Suppressor macrophage treated with lipopolysaccharide for 4 hours (primary cell): Measurements from ENCODE around the gene LYPD5.
A peak's percentile ranks its signal among the peaks of the same experiment; 100 is the strongest.
"Not testable (repeated sequence)": the region's sequence is repeated elsewhere in the genome, so short reads cannot be mapped to it uniquely, and the experiment has no call there.

Experiments
- DNase-seq: peaks from one replicate; pipeline ENCODE4 v3.0.0-alpha.2; 2020

The LYPD5 gene

DNA sequence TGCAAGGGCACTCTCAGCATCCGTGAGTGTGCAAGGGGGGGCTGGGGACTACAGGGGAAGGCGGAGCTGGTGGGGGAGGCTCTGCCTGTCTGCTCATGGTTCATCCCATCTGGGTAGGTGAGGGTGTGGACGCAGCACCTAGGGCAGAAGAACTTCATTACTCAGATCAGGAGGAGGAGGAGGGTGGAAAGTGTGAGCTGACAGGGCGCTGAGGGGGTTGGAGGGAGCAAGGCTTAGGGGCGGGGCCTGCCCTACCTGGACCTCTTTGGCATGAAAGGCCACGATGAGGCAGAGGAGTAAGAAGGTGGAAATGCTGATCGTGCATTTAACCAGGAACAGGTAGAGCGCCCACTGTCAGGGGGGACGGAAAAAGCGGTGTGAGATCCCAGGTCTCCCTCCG lies 26.0 kb downstream of the LYPD5 start:
- no peak for DNase-seq

DNA sequence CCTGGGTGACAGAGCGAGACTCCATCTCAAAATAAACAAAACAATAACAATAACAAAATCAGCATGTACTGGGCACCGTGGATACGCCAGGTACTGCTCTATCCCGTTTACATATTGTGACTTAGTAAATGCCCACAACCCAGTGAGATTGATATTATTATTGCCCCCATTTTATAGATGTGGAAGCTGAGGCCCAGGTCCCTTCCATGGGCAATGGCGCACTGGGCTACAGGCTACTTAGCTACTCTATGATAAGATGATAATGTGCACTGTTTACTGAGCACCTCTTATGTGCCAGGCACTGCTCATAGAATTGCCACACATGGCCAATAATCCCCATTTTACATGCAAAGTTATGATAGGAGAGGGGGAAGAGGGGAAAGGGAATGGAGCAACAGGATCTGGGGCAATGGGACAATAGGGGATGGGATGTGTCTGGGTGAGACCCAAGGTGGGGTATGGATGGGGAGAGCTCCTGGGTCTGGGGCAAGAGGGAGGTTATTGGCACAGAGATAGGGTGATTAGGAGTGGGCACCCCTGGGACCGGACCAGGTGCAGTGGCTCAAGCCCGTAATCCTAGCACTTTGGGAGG lies 26.9 kb downstream of the LYPD5 start:
- DNase-seq = no peak

- DNase-seq = not testable (repeated sequence)
These were observed 27.3 kb downstream of the LYPD5 start for GRCh38 chr19:43774940-43775258.

GRCh38 chr19:43774103-43774939 lies 27.9 kb downstream of the LYPD5 start:
- DNase-seq = no peak

DNA sequence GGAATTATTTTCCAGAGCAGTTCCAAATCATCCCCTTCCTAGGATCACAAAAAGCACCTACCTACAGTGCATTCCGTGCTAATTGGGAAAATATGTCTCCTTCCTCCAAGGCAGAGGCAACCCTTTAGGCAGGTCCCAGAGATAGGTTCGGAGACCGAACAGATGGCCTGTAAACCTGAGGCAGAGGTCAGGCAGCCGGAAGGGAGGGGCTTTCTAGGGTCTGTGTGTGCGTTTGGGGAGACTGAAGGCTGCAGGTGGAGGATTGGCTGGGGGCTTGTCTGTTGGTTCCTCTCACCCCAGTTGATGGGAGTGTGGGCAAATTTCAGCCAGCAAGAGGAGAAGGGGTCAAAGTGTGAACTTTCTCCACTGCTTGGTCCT lies 28.5 kb downstream of the LYPD5 start:
- DNase-seq = no peak

GRCh38 chr19:43769256-43769655 lies 33.0 kb downstream of the LYPD5 start:
- DNase-seq = no peak

GRCh38 chr19:43768273-43769050 lies 33.8 kb downstream of the LYPD5 start:
- DNase-seq = peak; percentile 86

DNA sequence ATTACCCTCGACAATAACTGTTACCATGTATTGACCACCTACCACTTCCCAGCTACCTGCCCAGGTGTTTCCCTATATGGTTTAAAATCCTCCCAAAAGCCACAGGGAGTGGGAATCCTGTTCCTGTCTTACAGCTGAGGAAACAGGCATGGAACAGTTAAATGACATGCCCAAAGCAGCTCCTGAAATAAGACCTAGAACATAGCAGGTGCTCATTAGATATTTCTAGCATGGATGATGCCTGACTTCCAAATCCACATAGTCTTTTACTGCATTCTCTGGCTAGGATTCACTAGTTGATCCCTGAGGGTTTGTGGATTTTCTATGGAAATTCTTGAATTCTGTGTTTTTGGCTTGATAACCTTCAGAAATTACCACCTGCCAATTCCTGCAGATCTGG lies 34.4 kb downstream of the LYPD5 start:
- no peak for DNase-seq

GRCh38 chr19:43767316-43767715 lies 34.9 kb downstream of the LYPD5 start:
- no peak for DNase-seq

GRCh38 chr19:43766755-43767043 lies 35.5 kb downstream of the LYPD5 start:
- no peak for DNase-seq

GRCh38 chr19:43765109-43765876 lies 37.0 kb downstream of the LYPD5 start:
- peak; percentile 98 for DNase-seq

DNA sequence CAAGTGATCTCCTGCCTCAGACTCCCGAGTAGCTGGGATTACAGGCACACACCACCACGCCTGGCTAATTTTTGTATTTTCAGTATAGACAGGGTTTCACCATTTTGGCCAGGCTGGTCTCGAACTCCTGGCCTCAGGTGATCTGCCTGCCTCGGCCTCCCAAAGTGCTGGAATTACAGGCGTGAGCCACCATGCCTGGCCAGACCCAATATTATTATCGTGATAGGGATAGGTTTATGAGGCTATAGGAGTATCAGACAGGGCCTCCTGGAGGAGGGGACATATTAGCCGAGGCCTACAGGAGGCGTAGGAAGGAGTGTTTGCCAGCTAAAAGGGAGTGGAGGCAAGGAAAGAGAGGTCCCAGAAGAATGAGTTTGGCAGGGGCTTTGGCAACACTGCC lies 37.6 kb downstream of the LYPD5 start:
- DNase-seq = not testable (repeated sequence)

DNA sequence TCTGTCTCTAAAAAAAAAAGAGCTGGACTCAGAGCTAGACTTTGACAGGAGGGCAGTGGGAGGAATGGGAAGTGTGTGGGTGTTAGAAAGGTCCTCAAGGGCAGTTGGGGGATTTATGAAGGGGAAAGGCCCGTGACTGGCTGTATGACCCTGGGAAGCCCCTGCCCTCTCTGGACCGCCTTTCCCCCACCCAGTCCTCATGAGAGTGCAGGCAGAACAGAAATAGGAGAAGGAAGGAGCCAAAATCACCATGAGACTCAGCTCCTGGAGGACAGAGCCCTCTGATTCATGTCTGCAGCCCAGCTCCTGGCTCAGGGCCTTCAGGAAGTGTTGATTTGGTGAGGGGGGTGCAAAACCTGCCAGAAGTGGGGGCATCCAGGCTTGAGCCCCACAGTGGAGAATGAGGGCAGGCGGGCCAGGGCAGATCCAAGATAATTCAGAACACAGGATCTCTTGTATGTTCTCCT lies 38.7 kb downstream of the LYPD5 start:
- DNase-seq = peak; percentile 96

DNA sequence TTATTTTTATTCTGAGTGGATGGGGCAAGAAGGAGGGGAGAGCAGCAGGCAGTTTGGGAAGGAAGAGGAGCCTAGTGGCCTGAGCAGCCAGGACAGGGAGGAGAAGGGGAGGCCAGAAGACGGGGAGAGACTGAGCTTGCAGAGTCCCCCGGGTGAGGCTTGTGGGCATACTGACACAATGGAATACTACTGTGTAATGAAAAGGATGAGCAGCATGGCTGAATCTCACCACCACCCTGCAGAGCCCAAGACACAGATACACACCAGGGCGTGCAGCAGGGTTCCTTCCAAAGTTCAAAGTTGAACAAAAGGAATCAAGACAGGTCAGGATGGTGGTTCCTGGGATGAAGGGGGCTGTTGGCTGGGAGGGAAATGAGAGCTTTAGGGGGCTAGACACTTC lies 39.4 kb downstream of the LYPD5 start:
- no peak for DNase-seq

DNA sequence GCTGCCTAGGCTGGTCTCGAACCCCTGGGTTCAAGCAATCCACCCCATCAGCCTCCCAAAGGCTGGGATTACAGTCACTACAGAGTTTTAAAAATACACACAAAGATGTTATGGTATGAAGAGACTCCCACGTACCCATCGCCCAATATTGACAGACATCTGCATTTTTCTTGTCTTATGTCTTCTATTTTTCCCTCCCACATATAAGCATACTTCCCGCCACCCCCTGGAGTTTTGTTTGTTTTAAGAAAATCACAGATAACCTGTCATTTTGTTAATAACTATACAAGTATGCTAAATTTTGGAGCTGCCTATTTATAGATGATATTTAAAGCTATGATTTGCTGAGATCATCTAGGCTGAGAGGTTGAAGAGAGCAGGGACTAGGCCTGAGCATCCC lies 41.3 kb downstream of the LYPD5 start:
- no peak for DNase-seq

DNA sequence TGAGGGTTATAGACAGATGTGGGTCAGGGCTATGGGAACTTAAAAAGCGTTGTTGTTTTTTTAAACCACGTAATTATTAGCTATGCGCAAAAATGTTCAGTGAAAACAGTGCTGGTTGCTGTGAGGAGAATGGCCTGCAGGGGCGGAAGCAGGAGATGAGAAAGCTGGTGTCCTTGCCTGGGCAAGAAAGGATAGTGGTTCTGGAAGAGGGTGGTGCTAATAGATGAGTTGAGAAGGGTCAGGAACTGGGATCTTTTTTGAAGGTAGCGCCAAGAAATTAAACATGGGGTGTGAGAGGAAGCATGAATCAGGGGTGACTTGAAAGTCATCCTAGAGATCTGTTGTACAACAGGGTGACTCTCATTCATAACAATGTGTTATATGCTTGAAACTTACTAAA lies 42.7 kb downstream of the LYPD5 start:
- DNase-seq = no peak

- peak; percentile 93 for DNase-seq
These were observed 46.9 kb downstream of the LYPD5 start for GRCh38 chr19:43755256-43755801.

GRCh38 chr19:43754503-43755255 lies 47.6 kb downstream of the LYPD5 start, which contains the start of gene SMG9:
TSS of gene SMG9 (minus strand) at chr19:43754962. CDS start at chr19:43750741, 4,221 bp downstream.
- DNase-seq = peak; percentile 100

- no peak for DNase-seq
These were observed 48.1 kb downstream of the LYPD5 start for GRCh38 chr19:43754253-43754502.

GRCh38 chr19:43752287-43752875 lies 49.9 kb downstream of the LYPD5 start:
- no peak for DNase-seq

- DNase-seq = peak; percentile 42
These were observed 50.6 kb downstream of the LYPD5 start for GRCh38 chr19:43751466-43752220.
